A673 (cell line): Measurements from ENCODE around the gene ADAMTS12. TPM values are rescaled to one million over a fixed set of nuclear protein-coding genes. Genes with fewer than 3 reads are reported as not detected.

Experiments
- BruUV-seq: library from RNA; stranded (reverse); fragments of 400-500 nt; replicated peaks from 2 replicates; lab custom pipeline; 2021; lab: Mats Ljungman, UMichigan
- CTCF ChIA-PET: fragments of 300-600 bp; sonication (Branson Sonifier 250); formaldehyde crosslinking; loops from one replicate; lab custom pipeline; 2022; ENCODE audit warnings: antibody characterized with exemption; lab: Charles Lee
- POLR2A ChIA-PET: fragments of 300-600 bp; sonication (Branson Sonifier 250); formaldehyde crosslinking; loops from one replicate; lab custom pipeline; 2022; ENCODE audit warnings: antibody characterized with exemption; ENCODE audit not compliant: low non-redundant PET; lab: Charles Lee
- DNase-seq: peaks from one replicate; pipeline ENCODE4 v3.0.0-alpha.2; 2015; ENCODE audit warnings: low spot score
- H3K27ac ChIP-seq: fragments of 200-600 bp; sonication (generic); 2 replicates; pipeline ENCODE4 v1.5.1; 2016; ENCODE audit warnings: mixed run types, low read depth, mild to moderate bottlenecking, mixed read lengths, antibody characterized with exemption, low read length; ENCODE audit not compliant: poor library complexity, severe bottlenecking
- H3K27me3 ChIP-seq: fragments of 200-600 bp; sonication (generic); replicated peaks from 2 replicates; pipeline ENCODE4 v1.6.1; 2017; ENCODE audit warnings: mixed run types, low read depth, mild to moderate bottlenecking, mixed read lengths, antibody characterized with exemption, low read length; ENCODE audit not compliant: insufficient read depth, poor library complexity
- H3K36me3 ChIP-seq: fragments of 200-600 bp; sonication (generic); 2 replicates; pipeline ENCODE4 v1.6.1; 2016; ENCODE audit warnings: mixed run types, mild to moderate bottlenecking, mixed read lengths, antibody characterized with exemption, low read length; ENCODE audit not compliant: insufficient read depth, poor library complexity, severe bottlenecking
- H3K4me1 ChIP-seq: fragments of 200-600 bp; sonication (generic); 2 replicates; pipeline ENCODE4 v1.6.1; 2017; ENCODE audit warnings: mixed run types, mild to moderate bottlenecking, mixed read lengths, antibody characterized with exemption, low read length; ENCODE audit not compliant: insufficient read depth, poor library complexity, severe bottlenecking
- H3K4me3 ChIP-seq: fragments of 200-600 bp; sonication (generic); 2 replicates; pipeline ENCODE4 v1.5.1; 2016; ENCODE audit warnings: low read depth, mixed run types, mild to moderate bottlenecking, mixed read lengths, low read length; ENCODE audit not compliant: poor library complexity, severe bottlenecking
- H3K9me3 ChIP-seq: fragments of 200-600 bp; sonication (generic); 2 replicates; pipeline ENCODE4 v1.6.1; 2016; ENCODE audit warnings: mixed run types, low read depth, mild to moderate bottlenecking, mixed read lengths, antibody characterized with exemption, low read length; ENCODE audit not compliant: poor library complexity, severe bottlenecking
- EZH2 ChIP-seq: fragments of 200-600 bp; sonication (generic); IDR thresholded peaks from 2 replicates; pipeline ENCODE4 v1.6.1; 2017; ENCODE audit warnings: borderline replicate concordance, low read depth, mild to moderate bottlenecking, mixed read lengths, antibody characterized with exemption, low read length; ENCODE audit not compliant: poor library complexity, severe bottlenecking
- intact Hi-C: fragments of 100-400 bp; cut with micrococcal nuclease; formaldehyde crosslinking; loops from one replicate; pipeline ENCODE4 v1.10.0; 2022; ENCODE audit not compliant: unreplicated experiment
- total RNA-seq: library from RNA; stranded (reverse); gene quantifications from 2 replicates; pipeline ENCODE4 v1.2.3, GENCODE V29; 2021
- TF ChIP-seq, protein P1 (sequence below): fragments of 300-800, 200-600 bp; sonication (generic); conservative IDR thresholded peaks from 2 replicates; pipeline ENCODE4 v1.5.1; 2017; ENCODE audit warnings: low read depth, mild to moderate bottlenecking, antibody characterized with exemption, low read length, moderate library complexity, mixed read lengths

Gene ADAMTS12
- total RNA-seq, 1 experiment from 2014 or later = 0.84 TPM

DNA sequence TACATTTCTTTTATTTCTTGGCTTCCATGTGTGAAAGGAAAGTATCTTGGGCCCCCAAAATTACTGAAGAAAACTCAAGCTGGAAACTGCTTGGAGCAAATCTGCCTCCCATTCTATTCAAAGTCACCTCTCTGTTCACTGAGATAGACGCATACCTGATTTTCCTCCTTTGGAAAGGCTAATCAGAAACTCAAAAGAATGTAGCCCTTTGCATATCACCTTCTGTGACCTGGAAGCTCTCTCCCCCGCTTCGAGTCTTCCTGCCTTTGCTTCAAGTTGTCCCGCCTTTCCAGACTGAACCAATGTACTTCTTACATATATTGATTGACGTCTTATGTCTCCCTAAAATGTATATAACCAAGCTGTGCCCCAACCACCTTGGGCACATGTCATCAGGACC lies 39.3 kb upstream of the ADAMTS12 start:
- no peak overlapping the region for H3K4me3 ChIP-seq
- ChIA-PET POLR2A (no interaction called here), CTCF (no interaction called here)
- H3K27ac ChIP-seq = no peak overlapping the region
- intact Hi-C loops = no loop called here
- BruUV-seq = no TSS peak
- no peak for DNase-seq
- no peaks in the 10 kb centered on the region for H3K4me1 ChIP-seq
- no peaks in the 10 kb centered on the region for H3K36me3 ChIP-seq
- TF ChIP-seq EZH2 = no peak
- TF ChIP-seq, protein P1, sequence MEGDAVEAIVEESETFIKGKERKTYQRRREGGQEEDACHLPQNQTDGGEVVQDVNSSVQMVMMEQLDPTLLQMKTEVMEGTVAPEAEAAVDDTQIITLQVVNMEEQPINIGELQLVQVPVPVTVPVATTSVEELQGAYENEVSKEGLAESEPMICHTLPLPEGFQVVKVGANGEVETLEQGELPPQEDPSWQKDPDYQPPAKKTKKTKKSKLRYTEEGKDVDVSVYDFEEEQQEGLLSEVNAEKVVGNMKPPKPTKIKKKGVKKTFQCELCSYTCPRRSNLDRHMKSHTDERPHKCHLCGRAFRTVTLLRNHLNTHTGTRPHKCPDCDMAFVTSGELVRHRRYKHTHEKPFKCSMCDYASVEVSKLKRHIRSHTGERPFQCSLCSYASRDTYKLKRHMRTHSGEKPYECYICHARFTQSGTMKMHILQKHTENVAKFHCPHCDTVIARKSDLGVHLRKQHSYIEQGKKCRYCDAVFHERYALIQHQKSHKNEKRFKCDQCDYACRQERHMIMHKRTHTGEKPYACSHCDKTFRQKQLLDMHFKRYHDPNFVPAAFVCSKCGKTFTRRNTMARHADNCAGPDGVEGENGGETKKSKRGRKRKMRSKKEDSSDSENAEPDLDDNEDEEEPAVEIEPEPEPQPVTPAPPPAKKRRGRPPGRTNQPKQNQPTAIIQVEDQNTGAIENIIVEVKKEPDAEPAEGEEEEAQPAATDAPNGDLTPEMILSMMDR = no peak
- no peaks in the 10 kb centered on the region for H3K9me3 ChIP-seq
- peaks cover 9% of the 10 kb centered on the region for H3K27me3 ChIP-seq

GRCh38 chr5:33929925-33930690 lies 38.3 kb upstream of the ADAMTS12 start:
- DNase-seq = no peak
- BruUV-seq = no TSS peak
- TF ChIP-seq EZH2 = no peak
- TF ChIP-seq, protein P1 = no peak
- intact Hi-C loops = no loop called here
- no peak overlapping the region for H3K4me3 ChIP-seq
- H3K9me3 ChIP-seq = no peaks in the 10 kb centered on the region
- no peak overlapping the region for H3K27ac ChIP-seq
- H3K4me1 ChIP-seq = no peaks in the 10 kb centered on the region
- POLR2A ChIA-PET = no interaction called here
- H3K36me3 ChIP-seq = no peaks in the 10 kb centered on the region
- CTCF ChIA-PET = no interaction called here
- H3K27me3 ChIP-seq = no peaks in the 10 kb centered on the region

DNA sequence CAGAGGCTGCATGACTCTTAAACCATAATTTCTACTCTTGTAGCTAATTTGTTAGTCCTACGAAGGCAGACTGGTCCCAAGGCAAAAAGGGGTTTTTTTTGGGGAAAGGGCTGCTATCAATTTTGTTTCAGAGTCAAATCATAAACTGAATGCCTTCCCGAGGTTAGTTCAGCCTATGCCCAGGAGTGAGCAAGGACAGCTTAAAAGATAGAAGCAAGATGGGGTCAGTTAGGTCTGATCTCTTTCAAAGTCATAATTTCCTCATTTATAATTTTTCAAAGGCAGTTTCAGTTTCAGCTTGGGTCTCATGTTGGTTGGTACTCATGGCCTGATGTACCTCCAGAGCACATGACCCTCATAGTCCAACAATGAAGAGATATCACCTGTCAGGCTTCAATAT lies 36.5 kb upstream of the ADAMTS12 start:
- Histone ChIP-seq H3K27ac (no peak overlapping the region), H3K9me3 (no peaks in the 10 kb centered on the region), H3K4me1 (no peaks in the 10 kb centered on the region), H3K4me3 (no peak overlapping the region), H3K27me3 (no peaks in the 10 kb centered on the region), H3K36me3 (no peaks in the 10 kb centered on the region)
- intact Hi-C loops = no loop called here
- ChIA-PET POLR2A (no interaction called here), CTCF (no interaction called here)
- DNase-seq = no peak
- no peak for TF ChIP-seq EZH2
- TF ChIP-seq, protein P1 = no peak
- no TSS peak for BruUV-seq
